GM18861 (cell line): Measurements from ENCODE around the gene AMOTL1.

Experiments
- ATAC-seq: cut with Tn5 transposase; IDR thresholded peaks from one replicate; pipeline ENCODE4 v1.9.1; 2021; ENCODE audit not compliant: unreplicated experiment

AMOTL1 gene

GRCh38 chr11:94742665-94743064 lies 25.5 kb upstream of the AMOTL1 start:
- ATAC-seq, result no peak

- ATAC-seq, result no peak
Observed at GRCh38 chr11:94746721-94747120, 21.4 kb upstream of the AMOTL1 start.

- no peak for ATAC-seq
Observed at GRCh38 chr11:94747146-94747545, 21.0 kb upstream of the AMOTL1 start.

GRCh38 chr11:94747601-94748041 lies 20.5 kb upstream of the AMOTL1 start:
- ATAC-seq, result no peak

- ATAC-seq, result no peak
Observed at GRCh38 chr11:94749369-94749768, 18.8 kb upstream of the AMOTL1 start.

GRCh38 chr11:94750319-94751217 lies 17.6 kb upstream of the AMOTL1 start:
- ATAC-seq, result no peak

GRCh38 chr11:94751218-94751609 lies 16.9 kb upstream of the AMOTL1 start:
- ATAC-seq, result no peak

- no peak for ATAC-seq
Observed at GRCh38 chr11:94751786-94752185, 16.4 kb upstream of the AMOTL1 start.

- no peak for ATAC-seq
Observed at GRCh38 chr11:94753630-94754029, 14.5 kb upstream of the AMOTL1 start.

GRCh38 chr11:94754335-94754734 lies 13.8 kb upstream of the AMOTL1 start:
- ATAC-seq, result no peak

- no peak for ATAC-seq
Observed at GRCh38 chr11:94754819-94755218, 13.3 kb upstream of the AMOTL1 start.

GRCh38 chr11:94755494-94755893 lies 12.7 kb upstream of the AMOTL1 start:
- no peak for ATAC-seq

GRCh38 chr11:94757037-94757735 lies 11.0 kb upstream of the AMOTL1 start:
- ATAC-seq, result peak; percentile 83

- no peak for ATAC-seq
Observed at GRCh38 chr11:94758666-94759065, 9.5 kb upstream of the AMOTL1 start.

GRCh38 chr11:94759522-94759921 lies 8.6 kb upstream of the AMOTL1 start:
- ATAC-seq, result no peak

GRCh38 chr11:94760296-94760695 lies 7.9 kb upstream of the AMOTL1 start:
- no peak for ATAC-seq

- no peak for ATAC-seq
Observed at GRCh38 chr11:94762208-94762607, 5.9 kb upstream of the AMOTL1 start.

GRCh38 chr11:94762995-94763394 lies 5.2 kb upstream of the AMOTL1 start:
- no peak for ATAC-seq

GRCh38 chr11:94766713-94767206 lies 1.4 kb upstream of the AMOTL1 start:
- no peak for ATAC-seq

- ATAC-seq, result no peak
Observed at GRCh38 chr11:94767291-94767690, 865 bp upstream of the AMOTL1 start.

GRCh38 chr11:94768602-94769541 lies 716 bp downstream of the AMOTL1 start:
- ATAC-seq, result no peak
